Activated CD8-positive, alpha-beta memory T cell treated with anti-CD3 and anti-CD28 coated beads, Interleukin-2, amount 50 U/mL, for 4 hours (primary cell): ENCODE results near the gene RGL2.
"Not testable (repeated sequence)": the region's sequence is repeated elsewhere in the genome, so short reads cannot be mapped to it uniquely, and the experiment has no call there.

Source experiments
- DNase-seq: peaks from one replicate; pipeline ENCODE4 v3.0.0-alpha.2; 2020

Gene RGL2

DNA sequence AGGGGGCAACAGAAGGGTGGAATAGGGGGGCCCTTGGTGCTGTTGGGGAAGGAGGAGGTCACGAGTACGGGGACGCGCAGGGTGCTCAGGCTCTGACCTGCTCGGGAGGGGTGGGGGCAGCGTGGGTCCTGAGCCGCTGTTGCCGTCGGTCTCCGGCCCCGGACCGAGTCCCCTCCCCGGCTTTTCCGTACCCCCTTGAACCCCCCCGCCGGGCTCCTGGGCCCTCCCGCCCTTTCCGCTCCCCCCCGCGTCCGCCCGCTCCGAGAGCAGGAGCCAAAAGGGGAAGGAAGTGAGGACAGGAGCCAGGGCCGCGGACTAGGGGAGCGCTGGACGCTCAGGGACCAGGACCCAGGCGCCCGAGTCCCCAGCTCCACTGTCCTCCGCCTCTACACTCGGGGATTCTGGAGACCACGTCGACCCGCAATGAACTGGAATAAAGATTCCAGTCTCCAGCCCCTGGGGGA, at the start of gene RGL2:
TSS of gene RGL2 (minus strand) at position 170 of the 464 bp plus-strand sequence. CDS start 332 bp downstream, outside the sequence.
- DNase-seq = peak; percentile 59

DNA sequence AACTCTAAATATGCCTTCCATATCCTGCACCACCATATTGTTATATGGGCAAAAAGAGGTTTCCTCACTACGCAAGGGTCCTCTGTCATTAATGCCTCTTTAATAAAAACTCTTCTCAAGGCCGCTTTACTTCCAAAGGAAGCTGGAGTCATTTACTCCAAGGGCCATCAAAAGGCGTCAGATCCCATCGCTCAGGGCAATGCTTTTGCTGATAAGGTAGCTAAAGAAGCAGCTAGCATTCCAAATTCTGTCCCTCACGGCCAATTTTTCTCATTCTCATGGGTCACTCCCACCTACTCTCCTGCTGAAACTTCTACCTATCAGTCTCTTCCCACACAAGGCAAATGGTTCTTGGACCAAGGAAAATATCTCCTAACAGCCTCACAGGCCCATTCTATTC, 49.1 kb upstream of the RGL2 start:
- no peak for DNase-seq

GRCh38 chr6:33346972-33347371, 48.2 kb upstream of the RGL2 start:
- not testable (repeated sequence) for DNase-seq

GRCh38 chr6:33344701-33345697, 46.3 kb upstream of the RGL2 start:
- peak; percentile 57 for DNase-seq

DNA sequence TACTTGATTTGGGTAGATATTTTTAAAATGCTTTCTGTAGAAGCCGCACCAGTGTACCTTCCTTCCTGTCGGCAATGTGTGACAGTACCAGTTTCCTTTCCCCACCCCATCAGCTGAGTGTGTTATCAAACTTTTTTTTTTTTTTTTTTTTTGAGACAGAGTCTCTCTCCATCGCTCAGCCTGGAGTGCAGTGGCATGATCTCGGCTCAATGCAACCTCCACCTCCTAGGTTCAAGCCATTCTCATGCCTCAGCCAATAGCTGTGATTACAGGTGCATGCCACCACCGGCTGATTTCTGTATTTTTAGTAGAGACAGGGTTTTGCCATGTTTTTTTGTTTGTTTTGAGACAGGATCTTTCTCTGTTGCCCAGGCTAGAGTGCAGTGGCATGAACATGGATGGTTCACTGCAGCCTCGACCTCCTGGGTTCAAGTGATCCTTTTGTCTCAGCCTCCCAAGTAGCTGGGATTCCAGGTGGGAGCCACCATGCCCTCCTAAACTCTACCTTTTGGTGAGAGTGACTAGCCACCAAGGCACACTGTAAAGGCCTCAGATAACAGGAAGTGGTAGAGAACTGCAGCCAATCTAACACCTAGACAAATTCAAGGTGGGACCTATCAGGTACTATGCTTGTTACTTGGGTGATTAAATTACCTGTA, 45.3 kb upstream of the RGL2 start:
- DNase-seq = peak; percentile 36

GRCh38 chr6:33343606-33343952, 44.8 kb upstream of the RGL2 start:
- DNase-seq = not testable (repeated sequence)

DNA sequence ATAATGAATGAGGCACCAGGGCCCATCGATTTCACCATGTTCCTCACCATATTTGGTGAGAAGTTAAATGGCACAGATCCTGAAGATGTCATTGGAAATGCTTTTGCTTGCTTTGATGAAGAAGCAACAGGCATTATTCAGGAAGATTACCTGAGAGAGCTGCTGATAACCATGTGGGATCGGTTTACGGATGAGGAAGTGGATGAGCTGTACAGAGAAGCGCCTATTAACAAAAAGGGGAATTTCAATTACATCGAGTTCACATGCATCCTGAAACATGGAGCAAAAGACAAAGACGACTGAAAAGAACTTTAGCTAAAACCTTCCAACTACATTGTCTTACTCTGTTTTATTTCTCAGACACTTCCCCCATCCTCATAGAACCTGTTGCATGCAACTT, 40.5 kb upstream of the RGL2 start:
- no peak for DNase-seq

- DNase-seq = no peak
Observed at GRCh38 chr6:33336495-33336894, 37.8 kb upstream of the RGL2 start.

DNA sequence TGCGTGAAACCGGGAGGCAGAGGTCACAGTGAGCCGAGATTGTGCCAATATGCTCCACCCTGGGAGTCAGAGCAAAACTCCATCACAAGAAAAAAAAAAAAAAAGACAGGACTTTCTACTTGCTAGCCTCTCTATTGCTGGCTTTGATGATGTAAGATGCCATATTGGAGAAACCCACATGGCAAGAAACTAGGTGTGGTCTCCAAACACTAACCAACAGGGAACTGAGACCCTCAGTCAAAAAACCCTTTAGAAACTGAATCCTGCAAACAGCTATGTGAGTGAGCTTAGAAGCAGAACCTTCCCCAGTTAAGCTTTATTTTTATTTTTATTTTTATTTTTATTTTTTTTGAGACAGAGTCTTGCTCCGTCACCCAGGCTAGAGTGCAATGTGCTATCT, 37.2 kb upstream of the RGL2 start:
- no peak for DNase-seq

GRCh38 chr6:33333666-33334065, 34.9 kb upstream of the RGL2 start:
- DNase-seq = no peak

GRCh38 chr6:33330736-33331135, 32.0 kb upstream of the RGL2 start:
- DNase-seq = no peak

GRCh38 chr6:33329058-33329457, 30.3 kb upstream of the RGL2 start:
- DNase-seq = no peak

- DNase-seq = no peak
Observed at GRCh38 chr6:33324125-33324524, 25.4 kb upstream of the RGL2 start.

- peak; percentile 28 for DNase-seq
Observed at GRCh38 chr6:33323623-33323948, 24.8 kb upstream of the RGL2 start.

DNA sequence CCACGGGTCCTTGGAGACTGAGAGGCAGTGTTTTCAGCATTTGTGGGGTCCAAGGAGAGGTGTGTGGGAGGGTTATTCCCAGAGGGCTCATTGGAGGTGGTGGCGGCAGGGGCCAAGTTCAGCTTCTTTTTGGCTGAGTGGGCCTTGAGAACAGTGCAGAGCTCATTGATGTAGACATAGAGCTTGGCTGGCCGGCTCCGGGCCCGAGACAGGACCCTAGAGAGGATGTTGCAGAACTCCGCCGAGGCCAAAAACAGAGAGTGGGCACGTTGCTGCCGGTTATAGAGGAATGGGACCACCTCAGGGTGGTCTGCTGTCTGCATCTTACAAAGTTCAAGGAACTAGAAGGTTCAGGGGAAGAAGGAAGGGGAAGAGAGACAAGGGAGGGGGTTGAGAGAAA, 22.5 kb upstream of the RGL2 start:
- no peak for DNase-seq

GRCh38 chr6:33320315-33321181, 21.8 kb upstream of the RGL2 start:
- DNase-seq = no peak

- DNase-seq = no peak
Observed at GRCh38 chr6:33319939-33320314, 21.2 kb upstream of the RGL2 start.

DNA sequence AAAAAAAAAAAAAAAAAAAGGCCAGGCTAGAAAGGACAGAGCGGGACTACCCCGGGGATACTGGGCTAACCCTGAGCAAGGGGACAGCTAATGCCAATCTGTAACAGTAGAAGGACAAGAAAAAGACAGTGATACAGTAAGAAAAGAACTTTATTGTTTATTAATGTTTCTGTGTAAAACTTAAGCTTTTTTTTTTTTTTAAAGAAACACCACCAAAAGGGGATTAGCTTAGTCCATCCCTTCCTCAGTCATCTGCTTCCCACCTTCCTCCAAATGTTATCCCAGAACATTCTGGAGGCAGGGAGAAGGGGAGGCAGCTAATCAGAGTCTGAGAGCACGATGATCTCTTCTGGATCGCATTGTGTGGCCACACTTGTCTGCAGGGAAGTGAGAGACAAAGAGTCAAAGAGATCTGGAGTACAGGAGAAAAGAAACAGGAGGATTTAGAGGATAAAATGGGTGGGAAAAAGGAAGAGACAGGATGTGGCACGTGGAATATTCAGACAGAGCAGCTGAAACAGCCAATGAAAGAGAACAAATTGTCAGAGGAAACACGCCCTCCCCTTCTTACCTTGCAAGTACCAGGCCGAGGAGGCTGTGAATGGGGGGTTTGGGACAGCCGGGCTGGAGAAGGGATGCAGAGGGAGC, 19.8 kb upstream of the RGL2 start:
- DNase-seq = no peak

DNA sequence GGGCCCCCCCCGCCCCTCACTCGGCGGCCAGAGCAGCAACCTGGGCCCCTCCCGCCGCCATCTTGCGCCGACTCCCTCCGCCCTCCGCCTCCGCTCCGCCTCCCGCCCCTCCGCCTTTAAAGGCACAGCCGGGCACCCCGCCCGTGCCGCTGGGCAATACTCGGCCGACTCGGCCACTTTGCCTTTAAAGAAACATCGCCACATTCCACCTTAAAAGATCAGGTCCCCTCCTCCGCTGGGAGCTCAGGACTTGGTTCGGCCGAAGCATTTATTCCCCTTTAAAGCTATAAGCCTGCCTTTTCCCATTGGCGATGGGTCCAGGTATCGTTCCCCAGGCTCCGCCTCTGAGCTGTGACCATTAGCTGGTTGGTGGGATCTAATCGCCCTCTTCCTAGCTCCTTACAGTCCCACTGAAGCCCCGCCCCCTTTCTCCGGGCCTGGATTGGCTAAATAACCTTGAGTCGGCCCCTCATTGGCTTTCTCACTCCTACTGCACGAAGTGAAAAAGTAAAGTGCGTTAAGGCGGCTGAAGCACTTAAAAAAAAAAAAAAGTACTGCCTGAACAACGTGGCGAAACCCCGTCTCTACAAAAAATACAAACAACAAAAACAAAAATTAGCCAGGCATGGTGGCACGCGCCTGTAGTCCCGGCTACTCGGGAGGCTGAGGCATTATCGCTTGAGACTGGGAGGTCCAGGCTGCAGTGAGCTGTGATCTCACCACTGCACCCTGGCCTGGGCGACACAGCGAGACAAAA, 19.1 kb upstream of the RGL2 start, which contains the start of gene ZBTB22:
TSS of gene ZBTB22 (minus strand) at position 76 of the 757 bp plus-strand sequence. CDS start 828 bp downstream, outside the sequence.
- DNase-seq = peak; percentile 93

DNA sequence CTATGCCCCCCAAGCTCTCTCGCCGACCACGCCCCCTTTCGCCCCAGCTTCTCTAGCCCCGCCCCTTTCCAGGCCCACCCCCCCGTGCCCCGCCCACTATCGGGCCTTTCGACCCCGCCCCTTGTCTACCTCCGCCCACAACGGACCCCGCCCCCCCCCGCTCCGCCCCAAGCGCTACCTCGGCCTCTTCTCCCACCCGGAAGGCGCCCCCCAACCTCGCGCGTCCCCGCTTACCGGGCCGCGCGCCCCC, 18.6 kb upstream of the RGL2 start:
- no peak for DNase-seq

DNA sequence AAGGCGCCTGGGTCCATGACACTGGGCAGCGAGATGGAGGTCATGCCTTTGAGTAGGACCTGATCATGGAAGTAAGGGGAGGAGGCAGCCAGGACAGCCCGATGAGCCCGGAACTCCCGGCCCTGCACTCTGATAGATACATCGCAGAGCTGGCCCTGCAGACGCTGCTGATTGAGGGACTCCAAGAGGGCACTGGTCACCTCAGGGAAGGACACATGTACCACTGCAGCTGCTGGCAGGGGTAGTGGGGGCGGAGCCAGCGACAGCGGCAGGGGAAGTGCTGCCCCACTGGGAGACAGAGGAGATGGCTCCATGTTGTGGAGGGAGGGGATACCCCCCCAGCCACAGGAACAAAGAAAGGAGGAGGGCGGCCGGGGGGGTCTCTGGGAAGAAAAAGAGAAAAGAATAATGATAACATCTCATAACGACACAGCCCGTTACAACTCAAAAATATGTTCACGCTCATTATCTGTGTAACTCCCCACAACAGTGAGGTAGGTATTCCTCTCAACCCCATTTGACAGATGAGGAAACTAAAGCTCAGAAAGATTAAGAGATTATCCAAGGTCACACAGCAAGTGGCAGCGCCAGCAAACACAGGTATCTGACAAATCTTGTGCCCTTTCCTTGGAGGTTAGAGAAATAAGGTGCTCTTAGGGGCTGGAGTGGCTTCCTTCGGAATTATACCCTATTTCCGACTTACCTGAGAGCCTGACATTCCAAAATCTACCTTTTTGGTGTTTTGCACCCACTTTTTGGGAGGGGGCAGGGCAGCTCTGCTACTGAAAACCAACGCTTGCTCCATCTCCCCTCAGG, 18.1 kb upstream of the RGL2 start:
- no peak for DNase-seq
